MM.1S (cell line): ENCODE data around the gene PARP15.

ENCODE experiments used
- DNase-seq: peaks from one replicate; pipeline ENCODE4 v3.0.0-alpha.2; 2015
- H2AFZ ChIP-seq: fragments of 300-600 bp; sonication (generic); 2 replicates; pipeline ENCODE4 v1.6.0; 2016; ENCODE audit warnings: antibody characterized with exemption, low read length
- H3F3A ChIP-seq: fragments of 300-600 bp; sonication (generic); 2 replicates; pipeline ENCODE4 v1.6.1; 2016; ENCODE audit warnings: mild to moderate bottlenecking, antibody characterized with exemption, low read length, moderate library complexity, mixed read lengths; ENCODE audit not compliant: insufficient read depth
- H3K27ac ChIP-seq: fragments of 300-600 bp; sonication (generic); 2 replicates; pipeline ENCODE4 v1.5.1; 2016; ENCODE audit warnings: mild to moderate bottlenecking, low read length
- H3K27me3 ChIP-seq: fragments of 300-600 bp; sonication (generic); replicated peaks from 2 replicates; pipeline ENCODE4 v1.6.0; 2016; ENCODE audit warnings: low read length; ENCODE audit not compliant: insufficient read depth
- H3K36me3 ChIP-seq: fragments of 300-600 bp; sonication (generic); replicated peaks from 2 replicates; pipeline ENCODE4 v1.6.1; 2016; ENCODE audit warnings: mild to moderate bottlenecking, low read length, mixed read lengths; ENCODE audit not compliant: insufficient read depth
- H3K4me1 ChIP-seq: fragments of 300-600 bp; sonication (generic); 2 replicates; pipeline ENCODE4 v1.6.1; 2016; ENCODE audit warnings: low read length, mixed read lengths
- H3K4me2 ChIP-seq: fragments of 300-600 bp; sonication (generic); 2 replicates; pipeline ENCODE4 v1.6.0; 2016; ENCODE audit warnings: low read depth, low read length
- H3K4me3 ChIP-seq: fragments of 300-600 bp; sonication (generic); 2 replicates; pipeline ENCODE4 v1.5.1; 2016; ENCODE audit warnings: low read length, mixed read lengths
- H3K79me2 ChIP-seq: fragments of 300-600 bp; sonication (generic); 2 replicates; pipeline ENCODE4 v1.6.1; 2016; ENCODE audit warnings: mixed run types, low read length, mixed read lengths
- H3K9ac ChIP-seq: fragments of 300-600 bp; sonication (generic); 2 replicates; pipeline ENCODE4 v1.6.1; 2016; ENCODE audit warnings: low read length, mixed read lengths
- H3K9me2 ChIP-seq: fragments of 300-600 bp; sonication (generic); replicated peaks from 2 replicates; pipeline ENCODE4 v1.6.1; 2016; ENCODE audit warnings: mild to moderate bottlenecking, low read length, mixed read lengths; ENCODE audit not compliant: insufficient read depth
- H3K9me3 ChIP-seq: fragments of 300-600 bp; sonication (generic); replicated peaks from 2 replicates; pipeline ENCODE4 v1.6.1; 2016; ENCODE audit warnings: mild to moderate bottlenecking, low read length, mixed read lengths; ENCODE audit not compliant: insufficient read depth
- H4K20me1 ChIP-seq: fragments of 300-600 bp; sonication (generic); 2 replicates; pipeline ENCODE4 v1.6.1; 2016; ENCODE audit warnings: mild to moderate bottlenecking, low read length, moderate library complexity, mixed read lengths; ENCODE audit not compliant: insufficient read depth
- CTCF ChIP-seq: fragments of 300-600 bp; sonication (generic); IDR thresholded peaks from 2 replicates; pipeline ENCODE4 v1.5.1; 2016; ENCODE audit warnings: antibody characterized with exemption, low read length, mixed read lengths
- EZH2 ChIP-seq: fragments of 300-600 bp; sonication (generic); optimal IDR thresholded peaks from 2 replicates; pipeline ENCODE3; 2017; ENCODE audit warnings: low read depth, mild to moderate bottlenecking, antibody characterized with exemption, low read length, mixed read lengths
- EZH2phosphoT487 ChIP-seq: fragments of 300-600 bp; sonication (generic); IDR thresholded peaks from 2 replicates; pipeline ENCODE4 v1.6.1; 2018; ENCODE audit warnings: antibody characterized with exemption, low read length

The PARP15 gene

GRCh38 chr3:122598556-122598955, 21.1 kb downstream of the PARP15 start:
- Histone ChIP-seq H3K79me2 (no peaks in the 10 kb centered on the region), H3K27me3 (no peaks in the 10 kb centered on the region), H3F3A (no peaks in the 10 kb centered on the region), H3K4me2 (no peak overlapping the region), H3K27ac (no peak overlapping the region), H4K20me1 (no peaks in the 10 kb centered on the region), H3K9me2 (no peaks in the 10 kb centered on the region), H3K4me3 (no peak overlapping the region), H3K9ac (no peak overlapping the region), H3K4me1 (no peaks in the 10 kb centered on the region), H3K36me3 (no peaks in the 10 kb centered on the region), H2AFZ (no peak overlapping the region), H3K9me3 (no peaks in the 10 kb centered on the region)
- no peak for TF ChIP-seq EZH2phosphoT487
- no peak for TF ChIP-seq CTCF
- no peak for TF ChIP-seq EZH2
- DNase-seq, result no peak

- no peak for TF ChIP-seq EZH2phosphoT487
- no peak for TF ChIP-seq CTCF
- TF ChIP-seq EZH2, result no peak
- Histone ChIP-seq H3K27ac (no peak overlapping the region), H3K27me3 (no peaks in the 10 kb centered on the region), H4K20me1 (no peaks in the 10 kb centered on the region), H3K4me2 (no peak overlapping the region), H2AFZ (no peak overlapping the region), H3K9me2 (no peaks in the 10 kb centered on the region), H3K9me3 (no peaks in the 10 kb centered on the region), H3F3A (no peaks in the 10 kb centered on the region), H3K4me3 (no peak overlapping the region), H3K9ac (no peak overlapping the region), H3K79me2 (no peaks in the 10 kb centered on the region), H3K36me3 (no peaks in the 10 kb centered on the region), H3K4me1 (no peaks in the 10 kb centered on the region)
- DNase-seq, result no peak
These were observed 24.7 kb downstream of the PARP15 start for GRCh38 chr3:122602011-122602710.

- Histone ChIP-seq H3K4me2 (no peak overlapping the region), H2AFZ (no peak overlapping the region), H3K36me3 (no peaks in the 10 kb centered on the region), H3K4me1 (no peaks in the 10 kb centered on the region), H3K9me2 (no peaks in the 10 kb centered on the region), H4K20me1 (no peaks in the 10 kb centered on the region), H3K27ac (no peak overlapping the region), H3K4me3 (no peak overlapping the region), H3K9ac (no peak overlapping the region), H3F3A (no peaks in the 10 kb centered on the region), H3K27me3 (no peaks in the 10 kb centered on the region), H3K9me3 (no peaks in the 10 kb centered on the region), H3K79me2 (no peaks in the 10 kb centered on the region)
- no peak for DNase-seq
- no peak for TF ChIP-seq EZH2
- no peak for TF ChIP-seq EZH2phosphoT487
- no peak for TF ChIP-seq CTCF
These were observed 25.6 kb downstream of the PARP15 start for GRCh38 chr3:122603056-122603455.
